Activated CD8-positive, alpha-beta memory T cell treated with anti-CD3 and anti-CD28 coated beads for 24 hours (primary cell): ENCODE data around the gene CMTM7.
A peak's percentile ranks its signal among the peaks of the same experiment; 100 is the strongest.
"Not testable (repeated sequence)": the region's sequence is repeated elsewhere in the genome, so short reads cannot be mapped to it uniquely, and the experiment has no call there.

ENCODE experiments used
- DNase-seq: peaks from one replicate; pipeline ENCODE4 v3.0.0-alpha.2; 2020

CMTM7 gene

GRCh38 chr3:32383136-32383711, 8.4 kb upstream of the CMTM7 start:
- DNase-seq = no peak

GRCh38 chr3:32384938-32385337, 6.7 kb upstream of the CMTM7 start:
- no peak for DNase-seq

GRCh38 chr3:32387512-32387911, 4.1 kb upstream of the CMTM7 start:
- no peak for DNase-seq

- not testable (repeated sequence) for DNase-seq
Observed at GRCh38 chr3:32389577-32389976, 2.1 kb upstream of the CMTM7 start.

DNA sequence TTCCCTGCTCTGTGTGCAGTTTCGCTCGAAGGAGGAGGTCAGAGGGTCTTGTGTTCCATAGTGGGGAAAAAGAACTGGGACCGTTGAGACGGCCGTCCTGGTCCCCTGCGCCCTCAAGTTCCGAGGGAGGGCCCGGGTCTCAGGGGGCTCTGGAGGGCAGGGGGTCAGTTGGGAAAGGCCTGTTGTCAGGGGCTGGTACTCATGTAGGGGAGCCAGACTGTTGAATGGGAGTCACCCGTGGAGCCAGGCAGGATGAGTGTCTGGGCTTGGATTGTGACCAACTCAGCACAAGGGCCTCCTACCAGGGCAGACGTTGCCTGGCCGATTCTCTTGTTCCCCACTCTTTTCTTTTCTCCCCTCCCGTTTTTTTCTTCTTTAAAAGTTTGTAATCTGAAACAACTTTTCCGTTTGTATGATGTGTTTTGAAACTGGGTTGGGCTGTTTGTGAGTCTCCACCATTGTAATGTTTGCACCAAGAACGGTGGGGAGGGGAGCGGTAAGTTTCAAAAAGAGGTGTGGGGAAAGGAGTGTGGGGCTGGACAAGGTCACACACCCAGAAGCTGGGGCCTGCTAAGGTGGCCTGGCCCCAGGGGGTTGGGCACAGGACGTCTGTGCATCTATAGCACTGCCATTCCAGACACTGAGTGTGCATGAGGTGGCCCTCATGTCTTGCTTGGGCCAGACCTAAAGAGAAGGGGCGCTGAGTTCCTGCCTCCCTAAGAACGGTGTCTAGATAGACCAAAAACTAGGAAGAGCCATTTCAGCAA, 1.1 kb downstream of the CMTM7 start:
- DNase-seq = peak; percentile 76

DNA sequence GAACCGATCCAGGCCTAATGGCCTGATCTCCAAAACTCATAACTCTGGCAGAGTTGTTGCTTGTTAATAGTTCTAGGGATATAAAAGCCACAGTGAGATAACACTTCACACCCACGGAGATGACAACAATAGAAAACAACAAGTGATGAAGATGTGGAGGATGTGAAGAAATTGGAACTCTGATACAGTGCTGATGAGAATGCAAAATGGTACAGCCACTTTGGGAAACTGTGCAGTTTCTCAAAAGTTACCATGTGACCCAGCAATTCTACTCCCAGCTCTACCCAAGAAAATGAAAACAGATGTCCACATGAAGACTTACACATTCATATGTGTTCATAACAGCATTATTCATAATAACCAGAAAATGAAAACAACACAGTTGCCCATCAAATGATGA, 3.8 kb downstream of the CMTM7 start:
- no peak for DNase-seq

- no peak for DNase-seq
Observed at GRCh38 chr3:32397941-32398340, 6.3 kb downstream of the CMTM7 start.

- no peak for DNase-seq
Observed at GRCh38 chr3:32398531-32398930, 6.9 kb downstream of the CMTM7 start.

GRCh38 chr3:32399030-32399620, 7.5 kb downstream of the CMTM7 start:
- DNase-seq = no peak

GRCh38 chr3:32401126-32401525, 9.5 kb downstream of the CMTM7 start:
- DNase-seq = no peak

DNA sequence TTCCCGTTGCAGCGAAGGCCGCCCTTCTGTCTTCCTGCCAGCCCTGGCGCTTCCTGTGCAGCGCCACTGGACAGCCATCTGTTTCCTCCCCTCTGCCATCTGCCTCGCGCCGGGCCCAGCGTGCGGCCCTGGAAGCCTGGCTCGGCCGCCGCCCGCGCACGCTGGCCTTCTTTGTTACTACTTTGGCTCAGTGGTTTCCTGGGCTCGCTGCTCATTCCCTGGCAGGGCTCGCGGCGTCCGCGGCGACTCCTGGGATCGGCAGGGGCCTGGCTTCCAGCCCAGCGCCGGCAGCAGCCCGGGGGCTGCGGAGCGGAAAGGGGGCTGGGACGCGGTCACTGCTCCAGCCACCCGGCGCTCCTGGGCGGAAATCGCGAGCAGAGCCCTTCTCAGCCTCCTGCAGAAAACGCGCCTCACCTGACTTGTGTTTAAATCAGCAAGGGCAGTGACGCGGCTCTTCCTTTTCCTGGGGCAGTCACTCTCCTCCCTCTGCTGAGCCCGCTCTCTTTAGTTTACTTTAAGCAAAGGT, 10.0 kb downstream of the CMTM7 start:
- peak; percentile 80 for DNase-seq

- DNase-seq = no peak
Observed at GRCh38 chr3:32403663-32404062, 12.0 kb downstream of the CMTM7 start.

- peak; percentile 52 for DNase-seq
Observed at GRCh38 chr3:32404714-32405113, 13.1 kb downstream of the CMTM7 start.

DNA sequence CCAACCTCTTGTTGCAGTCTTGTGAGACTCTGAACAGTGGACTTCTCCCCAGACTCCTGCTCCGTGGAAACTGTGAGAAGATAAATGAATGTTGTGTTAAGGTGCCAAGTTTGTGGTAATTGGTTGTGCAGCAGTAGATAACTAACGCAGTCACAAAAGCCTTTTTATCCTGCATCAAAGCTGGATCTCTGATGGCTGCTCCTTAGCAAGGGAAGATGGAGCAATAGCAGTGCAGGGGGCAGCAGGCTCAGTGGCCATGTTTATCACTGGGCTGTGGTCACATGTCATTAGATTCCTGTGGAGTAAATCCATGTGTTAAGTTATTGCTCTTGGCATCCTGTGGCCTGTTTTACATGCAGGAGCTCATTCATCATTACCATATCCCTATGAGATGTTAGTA, 13.5 kb downstream of the CMTM7 start:
- DNase-seq = no peak

GRCh38 chr3:32405711-32406323, 14.2 kb downstream of the CMTM7 start:
- DNase-seq = no peak

DNA sequence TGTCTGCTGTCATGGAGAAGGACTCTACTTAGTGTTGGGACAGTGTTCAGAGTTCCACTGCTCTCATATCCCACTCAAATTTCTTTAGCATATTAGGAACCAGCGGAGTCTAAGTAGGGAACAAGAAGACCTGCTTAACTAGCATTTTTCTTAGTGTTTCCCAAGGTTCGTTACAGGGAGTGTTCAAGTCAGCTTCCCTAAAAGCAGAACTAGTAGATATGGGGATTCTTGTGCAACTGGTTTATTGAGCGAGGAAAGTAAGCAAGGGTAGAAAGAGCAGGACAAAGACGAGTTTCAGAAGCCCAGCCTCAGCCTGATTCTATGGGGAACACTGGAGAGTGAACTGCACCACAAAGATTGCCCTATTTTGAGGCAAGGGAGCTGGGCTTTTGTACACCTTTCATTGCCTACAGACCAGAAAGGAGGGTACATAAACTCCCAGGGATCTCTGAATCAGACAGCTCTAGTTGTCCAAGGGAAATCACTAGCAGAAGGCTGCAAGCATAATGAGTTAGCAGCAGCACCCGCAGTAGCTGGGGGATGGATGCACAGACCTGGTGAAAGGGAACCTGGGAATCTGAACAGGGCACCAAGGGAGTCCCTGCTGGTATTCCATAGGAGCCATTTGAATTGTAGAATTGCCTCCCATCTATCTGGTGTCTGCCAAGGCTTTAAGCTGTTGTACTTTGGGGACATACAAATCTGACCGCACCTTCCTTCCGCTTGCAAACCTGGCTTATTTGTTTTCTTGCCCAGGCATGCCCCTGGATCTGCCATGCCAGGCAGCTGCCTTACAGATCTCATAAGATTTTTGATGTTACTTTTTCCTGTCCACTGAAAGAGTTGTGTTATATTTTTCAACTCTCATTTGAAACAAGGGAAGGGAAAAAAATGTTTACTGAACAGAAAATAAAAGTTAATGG, 15.1 kb downstream of the CMTM7 start:
- DNase-seq = peak; percentile 45

- DNase-seq = peak; percentile 38
Observed at GRCh38 chr3:32410367-32411246, 19.0 kb downstream of the CMTM7 start.

GRCh38 chr3:32411442-32411841, 19.8 kb downstream of the CMTM7 start:
- peak; percentile 41 for DNase-seq

DNA sequence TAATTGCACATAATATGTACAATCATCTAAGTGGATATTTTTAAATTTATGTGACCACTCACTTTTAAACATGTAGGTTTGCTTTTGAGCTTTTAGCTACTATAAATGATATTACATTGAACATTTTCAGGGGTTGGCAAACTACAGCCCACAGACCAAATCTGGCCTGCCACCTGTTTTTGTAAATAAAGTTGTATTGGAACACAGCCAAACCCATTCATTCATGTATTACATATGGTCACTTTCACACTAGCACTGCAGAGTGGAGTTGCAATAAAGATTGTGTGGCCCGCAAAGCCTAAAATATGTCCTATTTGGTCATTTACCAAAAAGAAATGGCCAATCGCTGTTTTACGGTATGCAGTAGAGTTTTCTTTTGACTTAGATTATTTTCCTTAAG, 21.2 kb downstream of the CMTM7 start:
- DNase-seq = peak; percentile 7

GRCh38 chr3:32413845-32414521, 22.3 kb downstream of the CMTM7 start:
- DNase-seq = no peak
